Heart left ventricle (tissue), 13 donors: ENCODE measurements around the gene ENTHD1.

Experiments
- POLR2A ChIP-seq, 2 donors: fragments of 450-650 bp; IDR thresholded peaks; one replicate each; pipeline ENCODE4 v1.6.1; 2017; ENCODE audit warnings: antibody characterized with exemption in 2 of 2, mild to moderate bottlenecking in 2 of 2, moderate library complexity in 2 of 2
- TF ChIP-seq, protein P1 (sequence below), 12 donors: fragments of 200-600 bp; sonication (generic) in 4 of 12; IDR thresholded peaks; one replicate each; pipeline versions ENCODE4 v1.5.0 to v1.8.0; 2018 to 2022; ENCODE audit warnings: antibody characterized with exemption in 12 of 12, mild to moderate bottlenecking in 5 of 12
- donor health status: ischemic (EF 13 %, LVEDD 7.1; RV severe dilation, severe dysfunction).
- donor health status: DM: no; HTN: yes; CAD: no.
- donor health status: DM: no; HTN: no; CAD: no.
- donor health status: ischemic (EF 25% LVEDD 6.9; RV normal size, moderate dysfunction).
- donor health status: ischemic (EF 25% LVEDD 5.7; RV mildly dilated, moderate dysfunction).
- donor health status: ischemic (EF 35%, LVEDD 5.7; RV mildly dilated, moderate dysfunction).
- donor health status: nonischemic (EF 11% LVEDD 7.7; RV severe dilation, severe dysfunction).
- donor health status: DM: yes; HTN: yes; CAD: no.
- donor health status: PGD.
- donor health status: ischemic (EF 29% LVEDD 5.4; RV normal size, mild dysfunction).
- donor health status: nonischemic (EF 23%, LVEDD 6.1; RV moderate dilation, normal function).

DNA sequence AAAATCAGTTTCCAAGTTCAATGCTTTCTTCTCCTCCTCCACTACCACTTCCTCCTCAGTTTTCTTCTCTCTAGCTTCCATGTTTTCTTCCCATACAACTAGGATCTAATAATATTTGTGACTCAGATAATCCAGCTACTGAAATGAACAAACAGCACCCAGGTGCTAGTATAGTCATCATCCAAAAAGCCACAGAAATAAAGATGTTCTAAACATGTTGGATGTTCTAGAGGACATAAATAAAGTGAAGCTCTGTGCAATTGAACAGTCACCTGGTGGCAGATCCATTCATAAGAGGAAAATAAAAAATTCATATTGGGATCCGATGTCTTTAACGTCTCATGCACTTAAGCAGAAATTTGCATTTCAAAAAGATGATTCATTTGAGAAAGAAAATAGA lies 142.8 kb downstream of the ENTHD1 start:
- TF ChIP-seq, protein P1, sequence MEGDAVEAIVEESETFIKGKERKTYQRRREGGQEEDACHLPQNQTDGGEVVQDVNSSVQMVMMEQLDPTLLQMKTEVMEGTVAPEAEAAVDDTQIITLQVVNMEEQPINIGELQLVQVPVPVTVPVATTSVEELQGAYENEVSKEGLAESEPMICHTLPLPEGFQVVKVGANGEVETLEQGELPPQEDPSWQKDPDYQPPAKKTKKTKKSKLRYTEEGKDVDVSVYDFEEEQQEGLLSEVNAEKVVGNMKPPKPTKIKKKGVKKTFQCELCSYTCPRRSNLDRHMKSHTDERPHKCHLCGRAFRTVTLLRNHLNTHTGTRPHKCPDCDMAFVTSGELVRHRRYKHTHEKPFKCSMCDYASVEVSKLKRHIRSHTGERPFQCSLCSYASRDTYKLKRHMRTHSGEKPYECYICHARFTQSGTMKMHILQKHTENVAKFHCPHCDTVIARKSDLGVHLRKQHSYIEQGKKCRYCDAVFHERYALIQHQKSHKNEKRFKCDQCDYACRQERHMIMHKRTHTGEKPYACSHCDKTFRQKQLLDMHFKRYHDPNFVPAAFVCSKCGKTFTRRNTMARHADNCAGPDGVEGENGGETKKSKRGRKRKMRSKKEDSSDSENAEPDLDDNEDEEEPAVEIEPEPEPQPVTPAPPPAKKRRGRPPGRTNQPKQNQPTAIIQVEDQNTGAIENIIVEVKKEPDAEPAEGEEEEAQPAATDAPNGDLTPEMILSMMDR (IDR thresholded peaks at IDR 0.05): no peak
- no peak for TF ChIP-seq POLR2A (IDR thresholded peaks at IDR 0.05)
